ENCODE measurements around the gene SEC23A. TPM values are rescaled to one million over a fixed set of nuclear protein-coding genes. Genes with fewer than 3 reads are reported as not detected.
A peak's percentile ranks its signal among the peaks of the same experiment; 100 is the strongest.

The SEC23A gene
- total and polyA plus RNA-seq, 2 of the 13 experiments (the other 11 are each of a cell fraction or from before 2014, with no cell fraction given): 403 to 887 TPM

DNA sequence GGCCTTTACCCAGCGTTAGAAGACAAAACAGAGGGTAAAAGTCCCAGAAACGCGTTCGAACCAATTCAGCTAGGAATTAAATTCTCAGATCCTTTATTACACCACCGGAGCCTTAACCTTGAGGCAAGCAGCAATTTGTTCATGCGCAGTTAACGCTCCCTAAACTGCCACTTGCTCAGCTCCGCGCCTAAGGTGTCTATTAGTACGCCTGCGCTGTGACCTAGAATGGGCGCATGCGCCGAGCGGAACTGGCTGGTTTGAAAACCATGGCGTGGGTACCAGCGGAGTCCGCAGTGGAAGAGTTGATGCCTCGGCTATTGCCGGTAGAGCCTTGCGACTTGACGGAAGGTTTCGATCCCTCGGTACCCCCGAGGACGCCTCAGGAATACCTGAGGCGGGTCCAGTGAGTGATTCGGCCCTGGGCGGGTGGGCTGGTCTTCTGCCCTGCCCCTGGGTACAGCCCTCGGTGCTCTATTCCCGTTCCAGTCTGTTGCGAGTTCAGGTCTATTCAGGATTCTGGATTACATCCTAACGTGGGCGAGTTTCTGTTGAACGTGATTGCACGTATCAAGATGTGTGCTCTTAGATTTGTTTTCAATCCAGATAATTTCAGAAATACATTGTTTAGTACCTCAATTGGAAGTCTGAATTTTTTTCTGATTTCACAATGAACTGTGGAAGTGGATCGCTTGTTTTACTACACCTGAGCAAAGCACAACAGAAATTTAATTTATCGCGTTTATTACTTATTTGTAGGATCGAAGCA is 11.2 kb upstream of the SEC23A start, which contains the start of gene GEMIN2 (continued):
- TF ChIP-seq ATF7 (IDR thresholded peaks at IDR 0.05) (no peak), ATF7 (CRISPR knock-in tag; IDR thresholded peaks at IDR 0.05) (peak; percentile 87; the same call in 1 of the 2 replicates), SIX1 (CRISPR knock-in tag; IDR thresholded peaks at IDR 0.05; ENCODE audit: borderline replicate concordance) (0 out of 2 replicates have a peak, but pooled peaks have one; percentile 5), SP140L (CRISPR knock-in tag; IDR thresholded peaks at IDR 0.05; ENCODE audit: borderline replicate concordance) (no peak; the same call in 1 of the 2 replicates), ZNF878 (CRISPR knock-in tag; IDR thresholded peaks at IDR 0.05) (peak; percentile 66), HDAC2 (CRISPR knock-in tag; IDR thresholded peaks at IDR 0.05) (peak; percentile 79; the same call in 1 of the 2 replicates), KDM4B (CRISPR knock-in tag; IDR thresholded peaks at IDR 0.05) (peak; percentile 99), SETDB1 (CRISPR knock-in tag; IDR thresholded peaks at IDR 0.05; ENCODE audit: borderline replicate concordance) (no peak), ZNF780A (CRISPR knock-in tag; IDR thresholded peaks at IDR 0.05) (no peak), HOXA5 (CRISPR knock-in tag; IDR thresholded peaks at IDR 0.05) (peak; percentile 96), CTCF (CRISPR knock-in tag; IDR thresholded peaks at IDR 0.05) (peak; percentile 26), ZNF552 (CRISPR knock-in tag; IDR thresholded peaks at IDR 0.05; ENCODE audit: borderline replicate concordance) (0 out of 2 replicates have a peak, but pooled peaks have one; percentile 54), ZNF607 (CRISPR knock-in tag; IDR thresholded peaks at IDR 0.05; ENCODE audit: borderline replicate concordance) (peak; percentile 94), CHCHD3 (CRISPR knock-in tag; IDR thresholded peaks at IDR 0.05) (peak; percentile 92; the same call in 1 of the 2 replicates), HES4 (CRISPR knock-in tag; IDR thresholded peaks at IDR 0.05; ENCODE audit: borderline replicate concordance) (peak; percentile 65; the same call in 1 of the 2 replicates), CREM (IDR thresholded peaks at IDR 0.05) (peak; percentile 63), CREM (CRISPR knock-in tag; IDR thresholded peaks at IDR 0.05) (no peak)
- TF ChIP-seq, protein P1, sequence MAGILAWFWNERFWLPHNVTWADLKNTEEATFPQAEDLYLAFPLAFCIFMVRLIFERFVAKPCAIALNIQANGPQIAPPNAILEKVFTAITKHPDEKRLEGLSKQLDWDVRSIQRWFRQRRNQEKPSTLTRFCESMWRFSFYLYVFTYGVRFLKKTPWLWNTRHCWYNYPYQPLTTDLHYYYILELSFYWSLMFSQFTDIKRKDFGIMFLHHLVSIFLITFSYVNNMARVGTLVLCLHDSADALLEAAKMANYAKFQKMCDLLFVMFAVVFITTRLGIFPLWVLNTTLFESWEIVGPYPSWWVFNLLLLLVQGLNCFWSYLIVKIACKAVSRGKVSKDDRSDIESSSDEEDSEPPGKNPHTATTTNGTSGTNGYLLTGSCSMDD (CRISPR knock-in tag; IDR thresholded peaks at IDR 0.05): no peak
- TF ChIP-seq, protein P2, sequence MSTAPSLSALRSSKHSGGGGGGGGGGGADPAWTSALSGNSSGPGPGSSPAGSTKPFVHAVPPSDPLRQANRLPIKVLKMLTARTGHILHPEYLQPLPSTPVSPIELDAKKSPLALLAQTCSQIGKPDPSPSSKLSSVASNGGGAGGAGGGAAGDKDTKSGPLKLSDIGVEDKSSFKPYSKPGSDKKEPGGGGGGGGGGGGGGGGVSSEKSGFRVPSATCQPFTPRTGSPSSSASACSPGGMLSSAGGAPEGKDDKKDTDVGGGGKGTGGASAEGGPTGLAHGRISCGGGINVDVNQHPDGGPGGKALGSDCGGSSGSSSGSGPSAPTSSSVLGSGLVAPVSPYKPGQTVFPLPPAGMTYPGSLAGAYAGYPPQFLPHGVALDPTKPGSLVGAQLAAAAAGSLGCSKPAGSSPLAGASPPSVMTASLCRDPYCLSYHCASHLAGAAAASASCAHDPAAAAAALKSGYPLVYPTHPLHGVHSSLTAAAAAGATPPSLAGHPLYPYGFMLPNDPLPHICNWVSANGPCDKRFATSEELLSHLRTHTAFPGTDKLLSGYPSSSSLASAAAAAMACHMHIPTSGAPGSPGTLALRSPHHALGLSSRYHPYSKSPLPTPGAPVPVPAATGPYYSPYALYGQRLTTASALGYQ (CRISPR knock-in tag; IDR thresholded peaks at IDR 0.05): peak; percentile 66
- TF ChIP-seq, protein P3, sequence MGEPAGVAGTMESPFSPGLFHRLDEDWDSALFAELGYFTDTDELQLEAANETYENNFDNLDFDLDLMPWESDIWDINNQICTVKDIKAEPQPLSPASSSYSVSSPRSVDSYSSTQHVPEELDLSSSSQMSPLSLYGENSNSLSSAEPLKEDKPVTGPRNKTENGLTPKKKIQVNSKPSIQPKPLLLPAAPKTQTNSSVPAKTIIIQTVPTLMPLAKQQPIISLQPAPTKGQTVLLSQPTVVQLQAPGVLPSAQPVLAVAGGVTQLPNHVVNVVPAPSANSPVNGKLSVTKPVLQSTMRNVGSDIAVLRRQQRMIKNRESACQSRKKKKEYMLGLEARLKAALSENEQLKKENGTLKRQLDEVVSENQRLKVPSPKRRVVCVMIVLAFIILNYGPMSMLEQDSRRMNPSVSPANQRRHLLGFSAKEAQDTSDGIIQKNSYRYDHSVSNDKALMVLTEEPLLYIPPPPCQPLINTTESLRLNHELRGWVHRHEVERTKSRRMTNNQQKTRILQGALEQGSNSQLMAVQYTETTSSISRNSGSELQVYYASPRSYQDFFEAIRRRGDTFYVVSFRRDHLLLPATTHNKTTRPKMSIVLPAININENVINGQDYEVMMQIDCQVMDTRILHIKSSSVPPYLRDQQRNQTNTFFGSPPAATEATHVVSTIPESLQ (CRISPR knock-in tag; conservative IDR thresholded peaks at IDR 0.05): 0 out of 2 replicates have a peak, but pooled peaks have one; percentile 93
- TF ChIP-seq, protein P4, sequence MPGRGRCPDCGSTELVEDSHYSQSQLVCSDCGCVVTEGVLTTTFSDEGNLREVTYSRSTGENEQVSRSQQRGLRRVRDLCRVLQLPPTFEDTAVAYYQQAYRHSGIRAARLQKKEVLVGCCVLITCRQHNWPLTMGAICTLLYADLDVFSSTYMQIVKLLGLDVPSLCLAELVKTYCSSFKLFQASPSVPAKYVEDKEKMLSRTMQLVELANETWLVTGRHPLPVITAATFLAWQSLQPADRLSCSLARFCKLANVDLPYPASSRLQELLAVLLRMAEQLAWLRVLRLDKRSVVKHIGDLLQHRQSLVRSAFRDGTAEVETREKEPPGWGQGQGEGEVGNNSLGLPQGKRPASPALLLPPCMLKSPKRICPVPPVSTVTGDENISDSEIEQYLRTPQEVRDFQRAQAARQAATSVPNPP (CRISPR knock-in tag; IDR thresholded peaks at IDR 0.05): peak; percentile 88
